Measurements from ENCODE around the gene PSMC5.

DNA sequence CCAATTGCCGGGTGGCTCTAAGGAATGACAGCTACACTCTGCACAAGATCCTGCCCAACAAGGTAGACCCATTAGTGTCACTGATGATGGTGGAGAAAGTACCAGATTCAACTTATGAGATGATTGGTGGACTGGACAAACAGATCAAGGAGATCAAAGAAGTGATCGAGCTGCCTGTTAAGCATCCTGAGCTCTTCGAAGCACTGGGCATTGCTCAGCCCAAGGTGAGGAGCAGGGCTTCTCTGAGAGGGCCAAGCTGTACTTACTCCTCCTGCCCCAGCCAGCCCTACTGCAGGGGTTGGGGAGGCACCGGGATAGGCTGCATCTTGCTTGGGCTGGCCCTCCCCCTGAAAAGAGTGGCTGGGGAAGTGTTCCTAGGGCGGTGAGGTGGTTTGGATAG, 3.0 kb downstream of the PSMC5 start:
- TF ChIP-seq, protein P1, sequence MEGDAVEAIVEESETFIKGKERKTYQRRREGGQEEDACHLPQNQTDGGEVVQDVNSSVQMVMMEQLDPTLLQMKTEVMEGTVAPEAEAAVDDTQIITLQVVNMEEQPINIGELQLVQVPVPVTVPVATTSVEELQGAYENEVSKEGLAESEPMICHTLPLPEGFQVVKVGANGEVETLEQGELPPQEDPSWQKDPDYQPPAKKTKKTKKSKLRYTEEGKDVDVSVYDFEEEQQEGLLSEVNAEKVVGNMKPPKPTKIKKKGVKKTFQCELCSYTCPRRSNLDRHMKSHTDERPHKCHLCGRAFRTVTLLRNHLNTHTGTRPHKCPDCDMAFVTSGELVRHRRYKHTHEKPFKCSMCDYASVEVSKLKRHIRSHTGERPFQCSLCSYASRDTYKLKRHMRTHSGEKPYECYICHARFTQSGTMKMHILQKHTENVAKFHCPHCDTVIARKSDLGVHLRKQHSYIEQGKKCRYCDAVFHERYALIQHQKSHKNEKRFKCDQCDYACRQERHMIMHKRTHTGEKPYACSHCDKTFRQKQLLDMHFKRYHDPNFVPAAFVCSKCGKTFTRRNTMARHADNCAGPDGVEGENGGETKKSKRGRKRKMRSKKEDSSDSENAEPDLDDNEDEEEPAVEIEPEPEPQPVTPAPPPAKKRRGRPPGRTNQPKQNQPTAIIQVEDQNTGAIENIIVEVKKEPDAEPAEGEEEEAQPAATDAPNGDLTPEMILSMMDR (IDR thresholded peaks at IDR 0.05), result no peak
- no peak for TF ChIP-seq POLR2A (IDR thresholded peaks at IDR 0.05)
